ENCODE measurements around the gene MYL2. TPM values are rescaled to one million over a fixed set of nuclear protein-coding genes. Genes with fewer than 3 reads are reported as not detected.

MYL2 gene
- total RNA-seq, 4 donors from 2014 or later: not detected

- TF ChIP-seq POLR2A (IDR thresholded peaks at IDR 0.05) (no peak), CTCF (IDR thresholded peaks at IDR 0.05) (no peak)
- Histone ChIP-seq H3K4me1 (no peaks in the 10 kb centered on the region), H3K9me3 (no peaks in the 10 kb centered on the region), H3K27ac (no peak overlapping the region), H3K36me3 (no peaks in the 10 kb centered on the region), H3K4me3 (replicated peaks in 1 of 3) (no peak overlapping the region), H3K27me3 (no peaks in the 10 kb centered on the region)
- 82 to 83% methylated on average over 21 of the region's 21 CpGs for WGBS, 2 donors
- intact Hi-C loops (cut with DNase I): loop anchor here (10.0 kb wide), 1 partner anchor 384 kb away; no protein-coding TSS in a partner anchor
- no peak for DNase-seq
Observed at GRCh38 chr12:110930348-110931314, 10.3 kb upstream of the MYL2 start.

GRCh38 chr12:110929818-110930217, 9.4 kb upstream of the MYL2 start:
- Histone ChIP-seq H3K4me3 (replicated peaks in 1 of 3) (no peak overlapping the region), H3K27ac (no peak overlapping the region), H3K9me3 (no peaks in the 10 kb centered on the region), H3K27me3 (no peaks in the 10 kb centered on the region), H3K4me1 (no peaks in the 10 kb centered on the region), H3K36me3 (no peaks in the 10 kb centered on the region)
- TF ChIP-seq CTCF (IDR thresholded peaks at IDR 0.05) (no peak), POLR2A (IDR thresholded peaks at IDR 0.05) (no peak)
- no peak for DNase-seq
- intact Hi-C loops (cut with DNase I): loop anchor here (10.0 kb wide), 1 partner anchor 385 kb away; no protein-coding TSS in a partner anchor
- 96 to 97% methylated on average over 1 of the region's 1 CpG for WGBS, 2 donors

- TF ChIP-seq POLR2A (IDR thresholded peaks at IDR 0.05): no peak
- no peak for TF ChIP-seq CTCF (IDR thresholded peaks at IDR 0.05)
- 68 to 79% methylated on average over 7 of the region's 7 CpGs for WGBS, 2 donors
- intact Hi-C loops (cut with DNase I): no loop called here
- Histone ChIP-seq H3K4me3 (replicated peaks in 1 of 3) (no peak overlapping the region), H3K9me3 (no peaks in the 10 kb centered on the region), H3K27ac (no peak overlapping the region), H3K27me3 (no peaks in the 10 kb centered on the region), H3K36me3 (no peaks in the 10 kb centered on the region), H3K4me1 (no peaks in the 10 kb centered on the region)
- DNase-seq: no peak
Observed at GRCh38 chr12:110928700-110929099, 8.3 kb upstream of the MYL2 start.

GRCh38 chr12:110927546-110927945, 7.2 kb upstream of the MYL2 start:
- no peaks in the 10 kb centered on the region for H3K27me3 ChIP-seq
- H3K9me3 ChIP-seq: no peaks in the 10 kb centered on the region
- intact Hi-C loops (cut with DNase I): no loop called here
- H3K36me3 ChIP-seq: no peaks in the 10 kb centered on the region
- no peak for DNase-seq
- H3K4me1 ChIP-seq: no peaks in the 10 kb centered on the region
- 73 to 75% methylated on average over 6 of the region's 6 CpGs for WGBS, 2 donors
- TF ChIP-seq CTCF (IDR thresholded peaks at IDR 0.05) (no peak), POLR2A (IDR thresholded peaks at IDR 0.05) (no peak)
- no peak overlapping the region for H3K4me3 ChIP-seq (replicated peaks in 1 of 3)
- H3K27ac ChIP-seq: no peak overlapping the region

- Histone ChIP-seq H3K36me3 (no peaks in the 10 kb centered on the region), H3K27me3 (no peaks in the 10 kb centered on the region), H3K4me3 (replicated peaks in 1 of 3) (no peak overlapping the region), H3K9me3 (no peaks in the 10 kb centered on the region), H3K27ac (no peak overlapping the region), H3K4me1 (no peaks in the 10 kb centered on the region)
- no peak for DNase-seq
- TF ChIP-seq CTCF (IDR thresholded peaks at IDR 0.05): no peak
- no peak for TF ChIP-seq POLR2A (IDR thresholded peaks at IDR 0.05)
- WGBS, 2 donors: 93 to 96% methylated on average over 9 of the region's 9 CpGs
- intact Hi-C loops (cut with DNase I): no loop called here
Observed at GRCh38 chr12:110923692-110924334, 3.4 kb upstream of the MYL2 start.

All from thyroid gland (tissue), 4 donors.